B cell (primary cell): ENCODE data around the gene DLK2. TPM values are rescaled to one million over a fixed set of nuclear protein-coding genes. Genes with fewer than 3 reads are reported as not detected.
A peak's percentile ranks its signal among the peaks of the same experiment; 100 is the strongest.

ENCODE experiments used
- ATAC-seq: fragments of 200-7000 bp; cut with Tn5 transposase; one replicate; pipeline ENCODE4 v1.10.0; 2021; ENCODE audit warnings: low read depth, mild to moderate bottlenecking, moderate number of reproducible peaks, moderate library complexity
- CTCF ChIA-PET: fragments of 350-600 bp; sonication (Branson Sonifier 250); formaldehyde crosslinking; loops from one replicate; lab custom pipeline; 2021; ENCODE audit warnings: antibody characterized with exemption, inconsistent platforms; lab: Charles Lee
- POLR2A ChIA-PET: fragments of 350-600 bp; sonication (Branson Sonifier 250); formaldehyde crosslinking; loops from one replicate; lab custom pipeline; 2021; ENCODE audit warnings: antibody characterized with exemption; lab: Charles Lee
- DNase-seq: peaks from one replicate; pipeline ENCODE4 v3.0.0; 2013
- H2AFZ ChIP-seq: 2 replicates; pipeline ENCODE4 v1.6.1; 2012; ENCODE audit warnings: mild to moderate bottlenecking, low read depth, low read length; ENCODE audit not compliant: insufficient read depth, poor library complexity, severe bottlenecking
- H3K27ac ChIP-seq, 2 donors: 1 replicate in 1 of 2; 2 replicates in 1 of 2; pipeline ENCODE4 v1.5.1; 2012 to 2013; ENCODE audit warnings: low read length in 2 of 2, mild to moderate bottlenecking in 2 of 2, moderate library complexity in 1 of 2
- H3K27me3 ChIP-seq, 4 experiments: fragments of 200-600 bp in 1 of 4; sonication (generic) in 1 of 4; replicated peaks in 1 of 4; 1 replicate in 2 of 4; 2 replicates in 2 of 4; pipeline versions ENCODE4 v1.6.1 to v1.7.0; 2013 to 2016; ENCODE audit warnings: low read length in 3 of 4, mild to moderate bottlenecking in 2 of 4, mixed read lengths in 1 of 4, moderate library complexity in 1 of 4; ENCODE audit not compliant: insufficient read depth in 4 of 4, control insufficient read depth in 3 of 4; ENCODE audit errors: control extremely low read depth in 1 of 4
- H3K36me3 ChIP-seq, 2 experiments: replicated peaks in 1 of 2; 1 replicate in 1 of 2; 2 replicates in 1 of 2; pipeline versions ENCODE4 v1.6.1 to v1.7.1; 2013; ENCODE audit warnings: low read length in 1 of 2; ENCODE audit not compliant: insufficient read depth in 2 of 2, control insufficient read depth in 1 of 2; ENCODE audit errors: control extremely low read depth in 1 of 2, extremely low read depth in 1 of 2
- H3K4me1 ChIP-seq, 2 donors: fragments of 200-600 bp in 1 of 2; sonication (generic) in 1 of 2; 1 replicate in 1 of 2; 2 replicates in 1 of 2; pipeline versions ENCODE4 v1.5.1 to v1.6.1; 2013 to 2017; ENCODE audit warnings: low read length in 2 of 2; ENCODE audit not compliant: control insufficient read depth in 2 of 2, insufficient read depth in 2 of 2
- H3K4me2 ChIP-seq: replicated peaks from 2 replicates; pipeline ENCODE3; 2012; ENCODE audit warnings: mild to moderate bottlenecking, low read depth, low read length; ENCODE audit not compliant: poor library complexity, severe bottlenecking
- H3K4me3 ChIP-seq, 5 experiments: fragments of 200-600 bp in 1 of 5; sonication (generic) in 1 of 5; 1 replicate in 3 of 5; 2 replicates in 2 of 5; pipeline versions ENCODE4 v1.5.1 to v1.7.0; 2011 to 2016; ENCODE audit warnings: low read length in 4 of 5, mild to moderate bottlenecking in 4 of 5, low read depth in 2 of 5, control low read depth in 1 of 5, moderate library complexity in 1 of 5; ENCODE audit not compliant: insufficient read depth in 1 of 5; ENCODE audit errors: control extremely low read depth in 1 of 5, extremely low read depth in 1 of 5
- H3K79me2 ChIP-seq: fragments of 200-600 bp; sonication (generic); one replicate; pipeline ENCODE4 v1.6.0; 2016; ENCODE audit warnings: low read length; ENCODE audit not compliant: control insufficient read depth, insufficient read depth
- H3K9ac ChIP-seq: fragments of 200-600 bp; sonication (generic); 2 replicates; pipeline ENCODE4 v1.6.1; 2017; ENCODE audit warnings: mild to moderate bottlenecking, low read length, moderate library complexity
- H3K9me3 ChIP-seq, 3 donors: one replicate each; pipeline versions ENCODE4 v1.6.1 to v1.7.1; 2013; ENCODE audit warnings: low read length in 2 of 3; ENCODE audit not compliant: control insufficient read depth in 2 of 3, insufficient read depth in 1 of 3; ENCODE audit errors: control extremely low read depth in 1 of 3
- H4K20me1 ChIP-seq: 2 replicates; pipeline ENCODE4 v1.6.0; 2012; ENCODE audit warnings: mild to moderate bottlenecking, low read length; ENCODE audit not compliant: insufficient read depth, control insufficient read depth, poor library complexity, severe bottlenecking
- H3K27ac Mint-ChIP-seq: one replicate; pipeline ENCODE4 v1.8.0; 2021; ENCODE audit warnings: mixed read lengths
- H3K27me3 Mint-ChIP-seq: one replicate; pipeline ENCODE4 v1.8.0; 2021; ENCODE audit warnings: mixed read lengths
- H3K4me1 Mint-ChIP-seq: one replicate; pipeline ENCODE4 v1.8.0; 2021; ENCODE audit warnings: mixed read lengths
- H3K4me3 Mint-ChIP-seq: one replicate; pipeline ENCODE4 v1.8.0; 2021; ENCODE audit warnings: mixed read lengths
- H3K9me3 Mint-ChIP-seq: one replicate; pipeline ENCODE4 v1.8.0; 2022; ENCODE audit warnings: mixed read lengths; ENCODE audit not compliant: insufficient read depth
- CTCF ChIP-seq: fragments of 200-600 bp; IDR thresholded peaks from one replicate; pipeline ENCODE4 v1.8.0; 2022; ENCODE audit warnings: antibody characterized with exemption, mild to moderate bottlenecking
- EZH2 ChIP-seq: IDR thresholded peaks from 2 replicates; pipeline ENCODE4 v1.6.1; 2012; ENCODE audit warnings: borderline replicate concordance, low read depth, mild to moderate bottlenecking, moderate library complexity, low read length; ENCODE audit not compliant: insufficient read depth, poor library complexity, severe bottlenecking
- WGBS: methylation state at CpG from one replicate; pipeline ENCODE4 v1.1.5; 2013; ENCODE audit warnings: missing lambda C conversion rate; ENCODE audit not compliant: insufficient coverage; 5-methylcytosine and 5-hydroxymethylcytosine counted together
- intact Hi-C: fragments of 100-400 bp; cut with micrococcal nuclease; formaldehyde crosslinking; loops from one replicate; pipeline ENCODE4 v1.10.0; 2022
- polyA plus RNA-seq: library from polyadenylated mRNA; depleted of rRNA; stranded (reverse); fragments of >200 nt; gene quantifications from 2 replicates; pipeline ENCODE4 v1.2.3, GENCODE V29; 2012
- total RNA-seq, 2 donors: library from RNA; stranded (reverse); fragments of 120-200 nt in 1 of 2; gene quantifications; 1 replicate in 1 of 2; 2 replicates in 1 of 2; pipeline versions ENCODE4 v1.2.3 to v1.2.4, GENCODE V29; 2013 to 2022

DLK2 gene
- total and polyA plus RNA-seq, 2 donors (not counting 1 experiment from before 2014, with no cell fraction given) = 0.34 TPM; not detected in 1

GRCh38 chr6:43427406-43428111, 27.8 kb downstream of the DLK2 start, which contains the start of gene ABCC10:
TSS of gene ABCC10 (plus strand) at chr6:43427541. CDS start at chr6:43427979, 438 bp downstream.
- POLR2A ChIA-PET = interaction anchor here (0.6 to 2.2 kb wide), 11 partner anchors 15 to 647 kb away, joined by 3 to 9 read pairs (median 4); partner anchors contain the start of genes LRRC73, POLR1C, YIPF3 and ZNF318

More at GRCh38 chr6:43427406-43428111, 27.8 kb downstream of the DLK2 start, which contains the start of gene ABCC10:
- H3K4me1 Mint-ChIP-seq = peaks cover 24% of the 10 kb centered on the region
- peak within 1 kb of the TSS; percentile 87 for H3K4me2 ChIP-seq
- peak within 1 kb of the TSS; percentile 96 for H3K27ac Mint-ChIP-seq
- peaks cover 7% of the 10 kb centered on the region for H4K20me1 ChIP-seq
- WGBS = under 1% methylated on average over 49 of the region's 49 CpGs
- peaks cover 0 to 9% of the 10 kb centered on the region in 2 experiments for H3K36me3 ChIP-seq
- intact Hi-C loops = loop anchor here (1.0 to 5.0 kb wide), 9 partner anchors 28 to 415 kb away; partner anchors contain the start of genes DLK2, KLC4, KLHDC3 and MEA1
- TF ChIP-seq CTCF (peak; percentile 21), EZH2 (no peak)
- H3K27me3 ChIP-seq = no peaks in the 10 kb centered on the region
- DNase-seq (peak; percentile 97), ATAC-seq (peak; percentile 93)
- H3K4me3 Mint-ChIP-seq = peak within 1 kb of the TSS; percentile 96
- peaks cover 48% of the 10 kb centered on the region for H3K79me2 ChIP-seq
- no peaks in the 10 kb centered on the region for H3K9me3 Mint-ChIP-seq
- H3K9me3 ChIP-seq = peaks cover 0 to 2% (median 0%) of the 10 kb centered on the region in 3 donors
- CTCF ChIA-PET = interaction anchor here (1.0 to 1.5 kb wide), 7 partner anchors 27 to 198 kb away, joined by 3 to 8 read pairs (median 4); partner anchors contain the start of genes CRIP3, DNPH1 and ZNF318
- H3K4me3 ChIP-seq = peak within 1 kb of the TSS; percentile 59 to 93 (median 83)
- no peaks in the 10 kb centered on the region for H3K27me3 Mint-ChIP-seq
- H3K4me1 ChIP-seq = peaks cover 16 to 19% of the 10 kb centered on the region in 2 donors
- peak within 1 kb of the TSS; percentile 72 to 88 for H3K27ac ChIP-seq
- peak within 1 kb of the TSS; percentile 79 for H2AFZ ChIP-seq
- H3K9ac ChIP-seq = peak within 1 kb of the TSS; percentile 92
